ENCODE data around the gene CTBP1. TPM values are rescaled to one million over a fixed set of nuclear protein-coding genes. Genes with fewer than 3 reads are reported as not detected.

Gene CTBP1
- total and polyA plus RNA-seq, 2 experiments from 2014 or later, result 74.0 to 192 TPM

- TF ChIP-seq ZNF462 (CRISPR knock-in tag; IDR thresholded peaks at IDR 0.05), result no peak
- no peak for TF ChIP-seq REST (IDR thresholded peaks at IDR 0.05; ENCODE audit: unreplicated experiment)
- TF ChIP-seq NANOG (IDR thresholded peaks at IDR 0.05; ENCODE audit: borderline replicate concordance), result no peak
- TF ChIP-seq ZNF331 (CRISPR knock-in tag; IDR thresholded peaks at IDR 0.05; ENCODE audit: low read depth), result no peak
- TF ChIP-seq JUNB (IDR thresholded peaks at IDR 0.05; ENCODE audit: unreplicated experiment), result no peak
- TF ChIP-seq ETS1 (IDR thresholded peaks at IDR 0.05), result no peak
- TF ChIP-seq CREB1 (CRISPR knock-in tag; IDR thresholded peaks at IDR 0.05; ENCODE audit: low read depth), result no peak
These were observed 46.6 kb upstream of the CTBP1 start (continued) for GRCh38 chr4:1295405-1296055.

All from GM23338 (cell line).